HCT116 (cell line): Measurements from ENCODE around the gene ACSS2.

ENCODE experiments used
- EZH2phosphoT487 ChIP-seq: fragments of 200-600 bp; IDR thresholded peaks from 2 replicates; pipeline ENCODE4 v1.6.1; 2018; ENCODE audit warnings: antibody characterized with exemption, borderline replicate concordance
- POLR2AphosphoS5 ChIP-seq: IDR thresholded peaks from 2 replicates; pipeline ENCODE4 v1.6.1; 2011; ENCODE audit warnings: mild to moderate bottlenecking, low read depth, low read length, moderate library complexity
- YY1 ChIP-seq: IDR thresholded peaks from 2 replicates; pipeline ENCODE4 v1.6.1; 2011; ENCODE audit warnings: low read length, low read depth, moderate library complexity, mild to moderate bottlenecking; ENCODE audit not compliant: insufficient replicate concordance; ENCODE audit errors: extremely low read depth
- TF ChIP-seq, protein P1 (sequence below), 3 experiments: fragments of 200-600 bp in 1 of 3; sonication (generic) in 1 of 3; IDR thresholded peaks in 2 of 3; conservative IDR thresholded peaks in 1 of 3; 2 replicates each; pipeline ENCODE4 v1.5.1; 2012 to 2017; ENCODE audit warnings: low read depth in 2 of 3, low read length in 2 of 3, antibody characterized with exemption in 1 of 3, borderline replicate concordance in 1 of 3, control low read depth in 1 of 3, mild to moderate bottlenecking in 1 of 3, mixed read lengths in 1 of 3, mixed run types in 1 of 3, moderate library complexity in 1 of 3; ENCODE audit not compliant: insufficient read depth in 1 of 3
- TF ChIP-seq, protein P2 (sequence below): IDR thresholded peaks from 2 replicates; pipeline ENCODE4 v1.6.1; 2012
- TF ChIP-seq, protein P3 (sequence below): IDR thresholded peaks from 2 replicates; pipeline ENCODE4 v1.6.1; 2012

DNA sequence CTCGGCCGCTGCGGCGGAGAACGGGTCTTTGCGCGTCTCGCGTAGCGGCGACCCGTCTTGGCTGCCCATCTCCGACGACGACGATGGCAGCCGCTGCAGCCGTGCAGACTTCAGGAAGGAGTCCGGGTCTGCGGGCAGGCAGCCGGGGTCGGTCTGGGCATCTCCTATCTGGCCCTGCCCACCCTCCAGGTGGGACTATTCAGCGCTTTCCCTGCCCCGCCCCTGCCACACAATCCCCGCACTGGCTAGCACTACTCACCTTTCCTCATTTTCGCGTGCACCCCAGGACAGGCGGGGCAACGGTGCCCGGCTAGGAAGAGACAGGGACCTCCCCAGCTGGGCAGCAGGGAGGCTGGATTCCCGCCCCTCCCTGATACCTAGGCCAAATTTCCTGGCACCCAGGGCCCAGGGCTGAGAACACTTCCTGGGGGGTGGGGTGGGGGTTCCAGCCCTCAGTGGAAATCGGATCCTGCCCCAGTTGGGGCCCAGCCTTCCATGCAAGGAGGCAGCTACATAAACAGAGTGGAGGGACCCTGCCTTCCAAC, 12.9 kb upstream of the ACSS2 start:
- TF ChIP-seq, protein P1, sequence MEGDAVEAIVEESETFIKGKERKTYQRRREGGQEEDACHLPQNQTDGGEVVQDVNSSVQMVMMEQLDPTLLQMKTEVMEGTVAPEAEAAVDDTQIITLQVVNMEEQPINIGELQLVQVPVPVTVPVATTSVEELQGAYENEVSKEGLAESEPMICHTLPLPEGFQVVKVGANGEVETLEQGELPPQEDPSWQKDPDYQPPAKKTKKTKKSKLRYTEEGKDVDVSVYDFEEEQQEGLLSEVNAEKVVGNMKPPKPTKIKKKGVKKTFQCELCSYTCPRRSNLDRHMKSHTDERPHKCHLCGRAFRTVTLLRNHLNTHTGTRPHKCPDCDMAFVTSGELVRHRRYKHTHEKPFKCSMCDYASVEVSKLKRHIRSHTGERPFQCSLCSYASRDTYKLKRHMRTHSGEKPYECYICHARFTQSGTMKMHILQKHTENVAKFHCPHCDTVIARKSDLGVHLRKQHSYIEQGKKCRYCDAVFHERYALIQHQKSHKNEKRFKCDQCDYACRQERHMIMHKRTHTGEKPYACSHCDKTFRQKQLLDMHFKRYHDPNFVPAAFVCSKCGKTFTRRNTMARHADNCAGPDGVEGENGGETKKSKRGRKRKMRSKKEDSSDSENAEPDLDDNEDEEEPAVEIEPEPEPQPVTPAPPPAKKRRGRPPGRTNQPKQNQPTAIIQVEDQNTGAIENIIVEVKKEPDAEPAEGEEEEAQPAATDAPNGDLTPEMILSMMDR (IDR thresholded peaks at IDR 0.05 in 2 of 3, conservative IDR thresholded peaks at IDR 0.05 in 1 of 3; ENCODE audit: borderline replicate concordance in 1 of 3, insufficient read depth in 1 of 3, low read depth in 2 of 3, low read length in 2 of 3), result no peak
- TF ChIP-seq, protein P2, sequence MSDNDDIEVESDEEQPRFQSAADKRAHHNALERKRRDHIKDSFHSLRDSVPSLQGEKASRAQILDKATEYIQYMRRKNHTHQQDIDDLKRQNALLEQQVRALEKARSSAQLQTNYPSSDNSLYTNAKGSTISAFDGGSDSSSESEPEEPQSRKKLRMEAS, result no peak
- TF ChIP-seq POLR2AphosphoS5 (no peak), EZH2phosphoT487 (no peak), YY1 (no peak)
- TF ChIP-seq, protein P3, sequence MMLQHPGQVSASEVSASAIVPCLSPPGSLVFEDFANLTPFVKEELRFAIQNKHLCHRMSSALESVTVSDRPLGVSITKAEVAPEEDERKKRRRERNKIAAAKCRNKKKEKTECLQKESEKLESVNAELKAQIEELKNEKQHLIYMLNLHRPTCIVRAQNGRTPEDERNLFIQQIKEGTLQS, result no peak
